Natural killer cell (primary cell): ENCODE measurements around the gene LAMTOR1. TPM values are rescaled to one million over a fixed set of nuclear protein-coding genes. Genes with fewer than 3 reads are reported as not detected.
"Not testable (repeated sequence)": the region's sequence is repeated elsewhere in the genome, so short reads cannot be mapped to it uniquely, and the experiment has no call there.

ENCODE experiments used
- ATAC-seq, 3 donors: fragments of 150-1000 bp in 2 of 3; fragments of 200-7000 bp in 1 of 3; cut with Tn5 transposase; 1 replicate in 1 of 3; 2 replicates in 2 of 3; pipeline ENCODE4 v1.10.0; 2021; ENCODE audit warnings: mild to moderate bottlenecking in 2 of 3, moderate library complexity in 2 of 3
- DNase-seq, 2 donors: peaks; one replicate each; pipeline versions ENCODE4 v3.0.0 to v3.0.0-alpha.2; 2013 to 2021; ENCODE audit warnings: mixed read lengths in 1 of 2
- H3K27ac ChIP-seq: one replicate; pipeline ENCODE4 v1.5.1; 2013; ENCODE audit warnings: mild to moderate bottlenecking, low read length
- H3K27me3 ChIP-seq: one replicate; pipeline ENCODE4 v1.6.1; 2013; ENCODE audit warnings: low read length; ENCODE audit not compliant: control insufficient read depth, insufficient read depth
- H3K36me3 ChIP-seq: one replicate; pipeline ENCODE4 v1.6.1; 2013; ENCODE audit warnings: low read length; ENCODE audit not compliant: control insufficient read depth, insufficient read depth
- H3K4me1 ChIP-seq: one replicate; pipeline ENCODE4 v1.6.1; 2013; ENCODE audit warnings: low read length; ENCODE audit not compliant: control insufficient read depth, insufficient read depth
- H3K4me3 ChIP-seq: one replicate; pipeline ENCODE4 v1.5.1; 2013; ENCODE audit warnings: low read length
- H3K9me3 ChIP-seq: one replicate; pipeline ENCODE4 v1.6.1; 2013; ENCODE audit warnings: low read length; ENCODE audit not compliant: control insufficient read depth, insufficient read depth
- H3K27ac Mint-ChIP-seq, 2 donors: one replicate each; pipeline ENCODE4 v1.8.0; 2022; ENCODE audit warnings: mild to moderate bottlenecking in 2 of 2, mixed read lengths in 2 of 2, moderate library complexity in 1 of 2
- H3K27me3 Mint-ChIP-seq, 2 donors: one replicate each; pipeline ENCODE4 v1.8.0; 2022; ENCODE audit warnings: low read depth in 2 of 2, mixed read lengths in 2 of 2
- H3K36me3 Mint-ChIP-seq: one replicate; pipeline ENCODE4 v1.8.0; 2022; ENCODE audit warnings: mixed read lengths
- H3K4me1 Mint-ChIP-seq, 2 donors: one replicate each; pipeline ENCODE4 v1.8.0; 2022; ENCODE audit warnings: mixed read lengths in 2 of 2
- H3K4me3 Mint-ChIP-seq: one replicate; pipeline ENCODE4 v1.8.0; 2022; ENCODE audit warnings: mild to moderate bottlenecking, moderate library complexity, mixed read lengths
- H3K9me3 Mint-ChIP-seq, 2 donors: one replicate each; pipeline ENCODE4 v1.8.0; 2022; ENCODE audit warnings: mixed read lengths in 2 of 2
- WGBS: methylation state at CpG from one replicate; pipeline ENCODE4 v1.1.7; 2013; ENCODE audit warnings: missing lambda C conversion rate; ENCODE audit not compliant: insufficient coverage; 5-methylcytosine and 5-hydroxymethylcytosine counted together
- intact Hi-C: fragments of 100-400 bp; cut with micrococcal nuclease; formaldehyde crosslinking; loops from one replicate; pipeline ENCODE4 v1.14.2; 2022
- total RNA-seq, 4 donors: library from RNA; stranded (reverse); fragments of 120-200 nt in 1 of 4; gene quantifications; one replicate each; pipeline versions ENCODE4 v1.2.3 to v1.2.4, GENCODE V29; 2013 to 2022
- TF ChIP-seq, protein P1 (sequence below): fragments of 200-600 bp; IDR thresholded peaks from one replicate; pipeline ENCODE4 v1.8.0; 2022; ENCODE audit warnings: antibody characterized with exemption

The LAMTOR1 gene
- total RNA-seq, 3 donors from 2014 or later (not counting 1 experiment from before 2014, with no cell fraction given): 55.5 to 62.9 (median 56.2) TPM

DNA sequence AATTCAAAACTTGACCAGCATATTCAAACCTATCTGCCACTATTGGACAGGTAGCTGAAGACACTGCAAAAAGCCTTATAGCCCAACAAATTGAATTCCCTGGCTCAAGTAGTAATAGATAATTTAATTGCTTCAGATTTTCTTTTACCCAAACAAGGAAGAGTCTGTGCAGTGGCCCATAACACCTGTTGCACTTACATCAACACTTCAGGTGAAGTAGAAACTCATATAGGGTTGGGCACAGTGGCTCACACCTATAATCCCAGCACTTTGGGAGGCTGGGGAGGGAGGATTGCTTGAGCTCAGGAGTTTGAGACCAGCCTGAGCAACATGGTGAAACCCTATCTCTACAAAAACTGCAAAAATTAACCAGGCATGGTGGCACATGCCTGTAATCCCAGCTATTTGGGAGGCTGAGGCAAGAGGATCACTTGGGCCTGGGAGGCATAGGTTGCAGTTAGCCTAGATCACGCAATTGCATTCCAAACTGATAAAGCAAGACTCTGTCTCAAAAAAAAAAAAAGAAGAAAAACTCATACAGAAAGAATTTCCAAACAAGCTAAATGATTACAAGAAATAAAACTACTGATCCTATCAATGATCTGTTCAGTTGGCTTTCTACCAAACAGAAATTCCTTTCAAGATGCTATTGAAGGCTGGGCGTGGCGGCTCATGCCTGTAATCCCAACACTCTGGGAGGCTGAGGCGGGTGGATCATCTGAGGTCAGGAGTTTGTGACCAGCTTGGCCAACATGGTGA, 41.9 kb upstream of the LAMTOR1 start:
- no peaks in the 10 kb centered on the region for H3K36me3 ChIP-seq
- H3K27me3 Mint-ChIP-seq: peaks cover 0 to 7% of the 10 kb centered on the region in 2 donors
- no peaks in the 10 kb centered on the region for H3K9me3 Mint-ChIP-seq
- intact Hi-C loops: loop anchor here (1.0 kb wide), 2 partner anchors 120 to 168 kb away; no protein-coding TSS in a partner anchor
- no peak overlapping the region for H3K4me3 ChIP-seq
- no peak overlapping the region for H3K27ac Mint-ChIP-seq
- 95% methylated on average over 4 of the region's 4 CpGs for WGBS
- H3K4me1 ChIP-seq: peaks cover 3% of the 10 kb centered on the region
- no peaks in the 10 kb centered on the region for H3K36me3 Mint-ChIP-seq
- H3K4me1 Mint-ChIP-seq: peaks cover 4% of the 10 kb centered on the region in 2 donors
- DNase-seq (no peak), ATAC-seq (no peak)
- H3K4me3 Mint-ChIP-seq: no peak overlapping the region
- no peak overlapping the region for H3K27ac ChIP-seq
- TF ChIP-seq, protein P1, sequence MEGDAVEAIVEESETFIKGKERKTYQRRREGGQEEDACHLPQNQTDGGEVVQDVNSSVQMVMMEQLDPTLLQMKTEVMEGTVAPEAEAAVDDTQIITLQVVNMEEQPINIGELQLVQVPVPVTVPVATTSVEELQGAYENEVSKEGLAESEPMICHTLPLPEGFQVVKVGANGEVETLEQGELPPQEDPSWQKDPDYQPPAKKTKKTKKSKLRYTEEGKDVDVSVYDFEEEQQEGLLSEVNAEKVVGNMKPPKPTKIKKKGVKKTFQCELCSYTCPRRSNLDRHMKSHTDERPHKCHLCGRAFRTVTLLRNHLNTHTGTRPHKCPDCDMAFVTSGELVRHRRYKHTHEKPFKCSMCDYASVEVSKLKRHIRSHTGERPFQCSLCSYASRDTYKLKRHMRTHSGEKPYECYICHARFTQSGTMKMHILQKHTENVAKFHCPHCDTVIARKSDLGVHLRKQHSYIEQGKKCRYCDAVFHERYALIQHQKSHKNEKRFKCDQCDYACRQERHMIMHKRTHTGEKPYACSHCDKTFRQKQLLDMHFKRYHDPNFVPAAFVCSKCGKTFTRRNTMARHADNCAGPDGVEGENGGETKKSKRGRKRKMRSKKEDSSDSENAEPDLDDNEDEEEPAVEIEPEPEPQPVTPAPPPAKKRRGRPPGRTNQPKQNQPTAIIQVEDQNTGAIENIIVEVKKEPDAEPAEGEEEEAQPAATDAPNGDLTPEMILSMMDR: no peak
- H3K27me3 ChIP-seq: no peaks in the 10 kb centered on the region
- no peaks in the 10 kb centered on the region for H3K9me3 ChIP-seq

DNA sequence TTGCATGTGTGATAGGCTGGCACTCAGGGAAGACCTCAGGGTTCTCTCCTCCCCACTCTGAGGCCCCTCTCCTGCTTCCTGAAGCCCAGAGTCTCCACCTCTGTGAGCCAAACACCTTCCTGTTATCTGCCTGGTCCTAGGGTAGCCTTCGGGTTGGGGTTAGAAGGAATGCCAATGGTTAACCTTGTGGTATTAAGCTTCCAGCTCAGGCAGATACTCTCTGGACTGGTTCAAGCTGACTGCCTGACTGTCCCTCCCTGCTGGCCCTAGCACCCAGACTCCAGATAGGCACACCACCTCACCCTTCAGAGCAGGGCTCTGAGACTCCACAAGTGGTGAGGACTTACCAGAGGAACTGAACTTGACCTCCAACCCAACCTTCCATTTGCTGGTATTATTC, 39.4 kb upstream of the LAMTOR1 start:
- H3K9me3 ChIP-seq, H3K4me3 Mint-ChIP-seq, H3K27ac ChIP-seq, H3K36me3 Mint-ChIP-seq, H3K4me1 Mint-ChIP-seq, H3K27ac Mint-ChIP-seq, H3K4me3 ChIP-seq, ATAC-seq, H3K4me1 ChIP-seq, DNase-seq, H3K9me3 Mint-ChIP-seq, H3K36me3 ChIP-seq, H3K27me3 ChIP-seq, intact Hi-C loops: not testable (repeated sequence)
- WGBS: no CpG with 5 or more reads among the region's 1 CpG
- peaks cover 0 to 10% of the 10 kb centered on the region in 2 donors for H3K27me3 Mint-ChIP-seq

DNA sequence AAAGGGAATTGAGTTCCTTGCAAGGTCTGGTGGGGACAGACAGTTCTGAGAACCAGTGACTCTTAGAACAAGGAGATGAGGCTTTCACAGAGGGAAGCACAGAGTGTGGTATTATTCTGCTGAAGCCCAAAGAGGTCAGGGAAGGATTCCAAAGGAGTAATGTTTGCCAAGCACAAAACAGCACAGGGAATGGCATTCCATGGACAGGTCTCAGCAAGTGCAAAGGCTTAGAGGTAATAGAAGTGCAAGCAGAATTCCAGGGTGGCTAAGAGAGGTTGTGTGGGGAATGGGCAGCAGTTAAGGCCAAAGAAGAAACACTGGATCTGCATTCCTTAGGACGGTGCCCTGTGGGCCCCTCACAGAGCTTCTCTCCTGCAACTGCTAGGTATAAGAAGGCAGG, 39.0 kb upstream of the LAMTOR1 start:
- intact Hi-C loops, H3K36me3 Mint-ChIP-seq, H3K4me3 ChIP-seq, H3K4me3 Mint-ChIP-seq, DNase-seq, H3K36me3 ChIP-seq, H3K4me1 Mint-ChIP-seq, ATAC-seq, H3K27me3 ChIP-seq, H3K4me1 ChIP-seq, H3K9me3 Mint-ChIP-seq, H3K27ac Mint-ChIP-seq, H3K27ac ChIP-seq, H3K9me3 ChIP-seq: not testable (repeated sequence)
- H3K27me3 Mint-ChIP-seq: peaks cover 0 to 10% of the 10 kb centered on the region in 2 donors
- WGBS: 100% methylated on average over 1 of the region's 1 CpG

DNA sequence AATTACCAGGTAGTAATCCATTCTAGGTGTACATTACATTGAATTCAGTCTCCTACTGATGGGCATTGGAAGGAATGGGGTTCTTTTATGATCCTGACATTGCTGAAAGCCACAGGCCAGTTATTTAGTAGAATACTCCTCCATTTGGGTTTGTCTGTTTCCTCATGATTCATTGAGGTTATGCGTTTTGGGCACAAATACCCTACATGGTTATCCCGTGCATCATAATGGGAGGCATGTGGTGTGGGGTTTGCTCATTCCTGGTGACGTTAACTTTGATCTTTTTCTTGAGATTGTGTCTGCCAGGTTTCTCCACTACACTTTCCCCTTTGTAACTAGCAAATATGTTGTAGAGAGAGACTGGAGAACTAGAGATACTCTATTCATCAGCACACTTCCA, 38.0 kb upstream of the LAMTOR1 start:
- TF ChIP-seq, protein P1: no peak
- no peak overlapping the region for H3K27ac ChIP-seq
- no peaks in the 10 kb centered on the region for H3K36me3 Mint-ChIP-seq
- H3K9me3 Mint-ChIP-seq: no peaks in the 10 kb centered on the region
- H3K27me3 Mint-ChIP-seq: peaks cover 0 to 10% of the 10 kb centered on the region in 2 donors
- DNase-seq (no peak), ATAC-seq (no peak)
- no peak overlapping the region for H3K27ac Mint-ChIP-seq
- intact Hi-C loops: no loop called here
- H3K4me3 Mint-ChIP-seq: no peak overlapping the region
- no peak overlapping the region for H3K4me3 ChIP-seq
- 82% methylated on average over 3 of the region's 3 CpGs for WGBS
- H3K36me3 ChIP-seq: no peaks in the 10 kb centered on the region
- H3K9me3 ChIP-seq: no peaks in the 10 kb centered on the region
- H3K27me3 ChIP-seq: no peaks in the 10 kb centered on the region
- peaks cover 3% of the 10 kb centered on the region for H3K4me1 ChIP-seq
- H3K4me1 Mint-ChIP-seq: peaks cover 4% of the 10 kb centered on the region in 2 donors
